NCI-H446 (cell line): ENCODE measurements around the gene CACFD1.

Experiments used
- DNase-seq, 2 experiments: peaks; one replicate each; lab custom pipeline; 2025; lab: John Stamatoyannopoulos, UW

Gene CACFD1

GRCh38 chr9:133484671-133485437 is 25.1 kb downstream of the CACFD1 start:
- no peak for DNase-seq

- no peak for DNase-seq
These were observed 25.9 kb downstream of the CACFD1 start for GRCh38 chr9:133485531-133486260.

GRCh38 chr9:133487331-133487725 is 27.6 kb downstream of the CACFD1 start:
- DNase-seq: no peak

GRCh38 chr9:133488686-133489252 is 29.0 kb downstream of the CACFD1 start:
- DNase-seq: no peak

- no peak for DNase-seq
These were observed 29.7 kb downstream of the CACFD1 start for GRCh38 chr9:133489253-133490190.

GRCh38 chr9:133490201-133490681 is 30.5 kb downstream of the CACFD1 start:
- no peak for DNase-seq

GRCh38 chr9:133490865-133491655 is 31.3 kb downstream of the CACFD1 start:
- DNase-seq: no peak

GRCh38 chr9:133491656-133491925 is 31.8 kb downstream of the CACFD1 start:
- no peak for DNase-seq

GRCh38 chr9:133492061-133493021 is 32.6 kb downstream of the CACFD1 start:
- DNase-seq: peak in 1 of 2 experiments; percentile 24

GRCh38 chr9:133493428-133493827 is 33.6 kb downstream of the CACFD1 start:
- no peak for DNase-seq

GRCh38 chr9:133493845-133494540 is 34.2 kb downstream of the CACFD1 start:
- DNase-seq: no peak

GRCh38 chr9:133494636-133495326 is 35.0 kb downstream of the CACFD1 start:
- no peak for DNase-seq

- no peak for DNase-seq
These were observed 35.8 kb downstream of the CACFD1 start for GRCh38 chr9:133495327-133496293.

- DNase-seq: no peak
These were observed 37.4 kb downstream of the CACFD1 start for GRCh38 chr9:133496861-133497842.

- DNase-seq: no peak
These were observed 39.5 kb downstream of the CACFD1 start for GRCh38 chr9:133499132-133499891.

- no peak for DNase-seq
These were observed 40.1 kb downstream of the CACFD1 start for GRCh38 chr9:133499892-133500270.
